ENCODE measurements around the gene CRIP2. TPM values are rescaled to one million over a fixed set of nuclear protein-coding genes. Genes with fewer than 3 reads are reported as not detected.

CRIP2 gene
- total RNA-seq, 1 experiment from 2014 or later, result 50.5 TPM

- no peak for DNase-seq (ENCODE audit: unreplicated experiment)
- Mint-ChIP-seq H3K9me3 (ENCODE audit: unreplicated experiment) (no peaks in the 10 kb centered on the region), H3K36me3 (ENCODE audit: insufficient read depth, unreplicated experiment) (peaks cover 12% of the 10 kb centered on the region), H3K4me1 (ENCODE audit: insufficient read depth, unreplicated experiment) (peaks cover 20% of the 10 kb centered on the region), H3K4me3 (ENCODE audit: unreplicated experiment) (no peak overlapping the region), H3K27me3 (ENCODE audit: insufficient read depth, unreplicated experiment) (no peaks in the 10 kb centered on the region), H3K27ac (ENCODE audit: low read depth, unreplicated experiment) (no peak overlapping the region)
- no TSS peak for BruUV-seq (replicated peaks)
- CTCF ChIA-PET, result no interaction called here
- TF ChIP-seq CTCF (IDR thresholded peaks at IDR 0.05; ENCODE audit: unreplicated experiment), result no peak
- POLR2A ChIA-PET, result no interaction called here
- intact Hi-C loops (cut with micrococcal nuclease), result no loop called here
Observed at GRCh38 chr14:105484069-105484996, 9.7 kb downstream of the CRIP2 start.

GRCh38 chr14:105484997-105485393 lies 10.4 kb downstream of the CRIP2 start:
- Mint-ChIP-seq H3K27me3 (ENCODE audit: insufficient read depth, unreplicated experiment) (no peaks in the 10 kb centered on the region), H3K4me3 (ENCODE audit: unreplicated experiment) (no peak overlapping the region), H3K27ac (ENCODE audit: low read depth, unreplicated experiment) (no peak overlapping the region), H3K4me1 (ENCODE audit: insufficient read depth, unreplicated experiment) (peaks cover 20% of the 10 kb centered on the region), H3K36me3 (ENCODE audit: insufficient read depth, unreplicated experiment) (peaks cover 12% of the 10 kb centered on the region), H3K9me3 (ENCODE audit: unreplicated experiment) (no peaks in the 10 kb centered on the region)
- ChIA-PET POLR2A (no interaction called here), CTCF (interaction anchor here (1.1 kb wide), 1 partner anchor 12 kb away, joined by 3 read pairs; no protein-coding TSS in a partner anchor)
- BruUV-seq (replicated peaks), result no TSS peak
- TF ChIP-seq CTCF (IDR thresholded peaks at IDR 0.05; ENCODE audit: unreplicated experiment), result no peak
- no peak for DNase-seq (ENCODE audit: unreplicated experiment)
- intact Hi-C loops (cut with micrococcal nuclease), result no loop called here

- ChIA-PET CTCF (interaction anchor here (0.6 to 1.1 kb wide), 2 partner anchors 12 to 115 kb away, joined by 3 to 5 read pairs; no protein-coding TSS in a partner anchor), POLR2A (no interaction called here)
- Mint-ChIP-seq H3K9me3 (ENCODE audit: unreplicated experiment) (no peaks in the 10 kb centered on the region), H3K27me3 (ENCODE audit: insufficient read depth, unreplicated experiment) (no peaks in the 10 kb centered on the region), H3K4me3 (ENCODE audit: unreplicated experiment) (no peak overlapping the region), H3K4me1 (ENCODE audit: insufficient read depth, unreplicated experiment) (peaks cover 20% of the 10 kb centered on the region), H3K36me3 (ENCODE audit: insufficient read depth, unreplicated experiment) (peaks cover 12% of the 10 kb centered on the region), H3K27ac (ENCODE audit: low read depth, unreplicated experiment) (no peak overlapping the region)
- BruUV-seq (replicated peaks), result no TSS peak
- DNase-seq (ENCODE audit: unreplicated experiment), result no peak
- TF ChIP-seq CTCF (IDR thresholded peaks at IDR 0.05; ENCODE audit: unreplicated experiment), result no peak
- intact Hi-C loops (cut with micrococcal nuclease), result no loop called here
Observed at GRCh38 chr14:105485739-105486162, 11.1 kb downstream of the CRIP2 start.

- ChIA-PET CTCF (interaction anchor here (0.6 to 1.1 kb wide), 2 partner anchors 13 to 116 kb away, joined by 3 to 5 read pairs; no protein-coding TSS in a partner anchor), POLR2A (no interaction called here)
- Mint-ChIP-seq H3K27me3 (ENCODE audit: insufficient read depth, unreplicated experiment) (no peaks in the 10 kb centered on the region), H3K9me3 (ENCODE audit: unreplicated experiment) (no peaks in the 10 kb centered on the region), H3K4me1 (ENCODE audit: insufficient read depth, unreplicated experiment) (peaks cover 15% of the 10 kb centered on the region), H3K4me3 (ENCODE audit: unreplicated experiment) (no peak within 1 kb of the TSS), H3K27ac (ENCODE audit: low read depth, unreplicated experiment) (no peak within 1 kb of the TSS), H3K36me3 (ENCODE audit: insufficient read depth, unreplicated experiment) (peaks cover 14% of the 10 kb centered on the region)
- intact Hi-C loops (cut with micrococcal nuclease), result no loop called here
- TF ChIP-seq CTCF (IDR thresholded peaks at IDR 0.05; ENCODE audit: unreplicated experiment), result no peak
- BruUV-seq (replicated peaks), result no TSS peak
- DNase-seq (ENCODE audit: unreplicated experiment), result no peak
Observed at GRCh38 chr14:105486163-105486973, 11.7 kb downstream of the CRIP2 start, which contains the start of gene CRIP1. Gene CRIP1, plus strand, starts transcription at chr14:105486886. Its CDS starts 374 bp downstream, at chr14:105487260.

Data from MCF 10A (cell line).